HG03354 (cell line): ENCODE measurements around the gene XPOT.

Experiments used
- ATAC-seq: cut with Tn5 transposase; IDR thresholded peaks from one replicate; pipeline ENCODE4 v1.9.1; 2021; ENCODE audit warnings: mild to moderate bottlenecking; ENCODE audit not compliant: unreplicated experiment, poor library complexity, severe bottlenecking

XPOT gene

GRCh38 chr12:64461634-64462414 is 57.6 kb downstream of the XPOT start:
- no peak for ATAC-seq

- no peak for ATAC-seq
These were observed 62.0 kb downstream of the XPOT start for GRCh38 chr12:64466178-64466577.

GRCh38 chr12:64468966-64469365 is 64.8 kb downstream of the XPOT start:
- no peak for ATAC-seq

- no peak for ATAC-seq
These were observed 65.4 kb downstream of the XPOT start for GRCh38 chr12:64469455-64470142.

GRCh38 chr12:64470495-64470894 is 66.3 kb downstream of the XPOT start:
- no peak for ATAC-seq

DNA sequence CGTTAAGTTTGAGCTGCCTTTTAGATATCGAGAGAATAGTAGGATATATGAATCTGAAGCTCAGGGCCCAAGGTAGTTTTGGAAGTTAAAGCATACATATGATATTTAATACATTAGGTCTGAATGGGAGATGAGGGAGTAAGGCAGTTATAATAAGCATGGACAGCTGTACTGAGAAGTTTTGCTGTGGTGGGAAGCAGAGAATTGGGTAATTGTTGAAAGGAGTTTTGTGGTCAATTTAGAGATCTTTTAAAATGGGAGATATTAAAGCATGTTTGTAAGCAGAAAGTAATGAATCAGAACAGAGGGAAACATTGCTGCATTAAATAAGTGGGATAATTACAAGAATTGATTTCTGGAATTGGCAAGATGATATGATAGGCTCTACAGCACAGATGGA is 69.0 kb downstream of the XPOT start:
- ATAC-seq, result no peak

- no peak for ATAC-seq
These were observed 71.3 kb downstream of the XPOT start for GRCh38 chr12:64475518-64475917.

GRCh38 chr12:64476844-64477243 is 72.7 kb downstream of the XPOT start:
- ATAC-seq, result no peak

DNA sequence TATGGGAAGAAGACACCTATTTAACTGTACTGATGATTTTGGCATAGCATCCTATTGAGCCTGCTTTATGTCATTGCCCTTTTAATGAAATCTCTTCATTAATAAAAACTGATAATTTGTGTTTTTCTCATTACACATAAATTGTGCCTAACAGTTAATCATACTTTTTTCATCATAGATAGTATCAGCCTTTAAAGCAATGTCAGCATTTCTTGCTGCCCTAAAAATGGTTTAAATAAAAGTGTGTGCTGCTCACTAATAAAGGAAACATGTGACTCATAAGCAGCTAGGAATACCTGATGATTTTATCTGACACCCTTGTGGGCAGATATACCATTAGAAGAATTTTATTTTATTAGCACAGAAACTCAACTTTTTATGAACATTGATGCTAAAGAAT is 74.5 kb downstream of the XPOT start:
- ATAC-seq, result no peak

- no peak for ATAC-seq
These were observed 76.0 kb downstream of the XPOT start for GRCh38 chr12:64480148-64480547.

- ATAC-seq, result no peak
These were observed 82.5 kb downstream of the XPOT start for GRCh38 chr12:64486657-64487056.

DNA sequence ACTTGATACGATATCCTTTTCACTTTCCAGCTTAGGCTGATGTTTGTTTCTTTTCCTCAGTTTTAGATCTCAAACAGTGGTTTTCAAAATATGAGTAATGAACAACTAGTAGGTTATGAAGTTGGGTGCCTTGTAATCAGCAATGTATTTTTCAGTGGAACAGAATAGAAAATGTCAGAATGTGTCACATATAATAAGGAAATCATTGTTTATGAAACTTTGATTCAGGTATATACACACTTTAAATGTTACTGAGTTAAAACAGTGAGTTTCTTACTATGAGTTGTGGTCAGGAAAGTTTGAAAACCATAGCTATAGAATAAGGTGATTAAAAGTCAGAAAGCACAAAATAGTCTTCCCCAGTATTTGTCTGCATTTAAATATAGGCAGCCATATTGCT is 87.5 kb downstream of the XPOT start:
- ATAC-seq, result no peak

- ATAC-seq, result no peak
These were observed 89.3 kb downstream of the XPOT start for GRCh38 chr12:64493513-64493912.

GRCh38 chr12:64494998-64495729 is 91.0 kb downstream of the XPOT start:
- no peak for ATAC-seq

GRCh38 chr12:64496839-64497400 is 92.7 kb downstream of the XPOT start:
- ATAC-seq, result no peak

DNA sequence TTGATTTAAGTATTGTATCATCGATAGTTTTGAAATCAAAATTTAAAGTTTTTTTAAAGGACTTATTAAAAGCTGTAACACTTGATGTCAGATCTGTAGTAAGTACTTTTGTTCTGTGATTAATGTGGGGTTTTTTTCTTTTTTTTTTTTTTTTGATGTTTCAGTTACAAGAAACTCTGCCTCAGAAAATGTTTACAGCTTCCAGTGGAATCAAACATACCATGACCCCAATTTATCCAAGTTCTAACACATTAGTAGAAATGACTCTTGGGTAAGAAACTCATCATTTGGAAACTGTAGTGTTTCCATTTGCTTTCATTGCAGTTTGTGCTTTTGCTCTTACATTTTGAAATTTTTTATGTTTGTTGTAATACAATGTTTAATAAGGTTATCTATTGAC is 93.3 kb downstream of the XPOT start:
- no peak for ATAC-seq

DNA sequence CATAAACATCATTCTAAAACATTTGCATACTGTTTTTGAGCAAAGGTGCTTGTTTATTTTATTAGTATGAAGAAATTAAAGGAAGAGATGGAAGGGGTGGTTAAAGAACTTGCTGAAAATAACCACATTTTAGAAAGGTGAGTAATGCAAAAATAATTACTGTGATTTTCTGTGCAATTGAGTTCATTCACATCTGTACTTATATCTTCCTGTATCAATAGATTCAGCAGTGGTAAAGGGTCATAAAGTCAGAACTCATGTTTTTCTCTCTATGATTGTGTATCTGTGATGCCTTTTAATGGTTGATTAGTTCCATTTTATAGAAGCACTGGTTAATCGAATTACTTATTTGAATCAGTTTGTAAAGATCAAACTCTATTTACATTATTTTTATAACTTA is 93.7 kb downstream of the XPOT start:
- ATAC-seq, result no peak

GRCh38 chr12:64500394-64500793 is 96.2 kb downstream of the XPOT start:
- ATAC-seq, result no peak
